Mammary epithelial cell (primary cell): ENCODE results near the gene TENM3.

Experiments
- EZH2 ChIP-seq: IDR thresholded peaks from 2 replicates; pipeline ENCODE4 v1.6.1; 2012; ENCODE audit warnings: low read length, inconsistent platforms, borderline replicate concordance
- TF ChIP-seq, protein P1 (sequence below), 2 donors: IDR thresholded peaks in 1 of 2; conservative IDR thresholded peaks in 1 of 2; 2 replicates each; pipeline ENCODE4 v1.5.1; 2011 to 2012; ENCODE audit warnings: inconsistent platforms in 2 of 2, low read length in 2 of 2, mild to moderate bottlenecking in 2 of 2, control low read depth in 1 of 2, low read depth in 1 of 2; ENCODE audit not compliant: insufficient read depth in 1 of 2; ENCODE audit errors: extremely low read depth in 1 of 2

GRCh38 chr4:182593864-182594263 lies 350.7 kb downstream of the TENM3 start:
- TF ChIP-seq, protein P1, sequence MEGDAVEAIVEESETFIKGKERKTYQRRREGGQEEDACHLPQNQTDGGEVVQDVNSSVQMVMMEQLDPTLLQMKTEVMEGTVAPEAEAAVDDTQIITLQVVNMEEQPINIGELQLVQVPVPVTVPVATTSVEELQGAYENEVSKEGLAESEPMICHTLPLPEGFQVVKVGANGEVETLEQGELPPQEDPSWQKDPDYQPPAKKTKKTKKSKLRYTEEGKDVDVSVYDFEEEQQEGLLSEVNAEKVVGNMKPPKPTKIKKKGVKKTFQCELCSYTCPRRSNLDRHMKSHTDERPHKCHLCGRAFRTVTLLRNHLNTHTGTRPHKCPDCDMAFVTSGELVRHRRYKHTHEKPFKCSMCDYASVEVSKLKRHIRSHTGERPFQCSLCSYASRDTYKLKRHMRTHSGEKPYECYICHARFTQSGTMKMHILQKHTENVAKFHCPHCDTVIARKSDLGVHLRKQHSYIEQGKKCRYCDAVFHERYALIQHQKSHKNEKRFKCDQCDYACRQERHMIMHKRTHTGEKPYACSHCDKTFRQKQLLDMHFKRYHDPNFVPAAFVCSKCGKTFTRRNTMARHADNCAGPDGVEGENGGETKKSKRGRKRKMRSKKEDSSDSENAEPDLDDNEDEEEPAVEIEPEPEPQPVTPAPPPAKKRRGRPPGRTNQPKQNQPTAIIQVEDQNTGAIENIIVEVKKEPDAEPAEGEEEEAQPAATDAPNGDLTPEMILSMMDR (conservative IDR thresholded peaks at IDR 0.05 in 1 of 2, IDR thresholded peaks at IDR 0.05 in 1 of 2; ENCODE audit: extremely low read depth in 1 of 2, insufficient read depth in 1 of 2, low read depth in 1 of 2, low read length in 2 of 2), result no peak
- no peak for TF ChIP-seq EZH2
